ENCODE results near the gene OR5D18. TPM values are rescaled to one million over a fixed set of nuclear protein-coding genes. Genes with fewer than 3 reads are reported as not detected.

The OR5D18 gene
- not detected for total RNA-seq
- polyA plus RNA-seq, result not detected

- no peaks in the 10 kb centered on the region for H3K36me3 ChIP-seq
- no peaks in the 10 kb centered on the region for H3K27me3 ChIP-seq
- TF ChIP-seq CTCF (IDR thresholded peaks at IDR 0.05), result no peak
- no peak for TF ChIP-seq POLR2AphosphoS5 (IDR thresholded peaks at IDR 0.05)
- TF ChIP-seq POLR2A (IDR thresholded peaks at IDR 0.05), result no peak
- no peak for TF ChIP-seq EP300 (IDR thresholded peaks at IDR 0.05)
- 85 to 87% methylated on average over 5 of the region's 5 CpGs for WGBS, 2 donors
- no peak within 1 kb of the TSS for H3K4me3 ChIP-seq
- intact Hi-C loops (cut with DNase I), result no loop called here
- H3K4me1 ChIP-seq, result no peaks in the 10 kb centered on the region
- no peak within 1 kb of the TSS for H3K27ac ChIP-seq
- H3K9me3 ChIP-seq, result no peaks in the 10 kb centered on the region
- DNase-seq, result no peak
Measured at GRCh38 chr11:55819330-55819729, at the start of gene OR5D18. TSS of gene OR5D18 (plus strand) at chr11:55819630. CDS start at chr11:55819630, 0 bp downstream.

GRCh38 chr11:55773138-55773537 is 46.3 kb upstream of the OR5D18 start, which contains the start of gene OR5D13:
TSS of gene OR5D13 (plus strand) at chr11:55773438. CDS start at chr11:55773438, 0 bp downstream.
- no peak for TF ChIP-seq POLR2A (IDR thresholded peaks at IDR 0.05)
- peaks cover 0 to 3% (median 0%) of the 10 kb centered on the region in 4 donors for H3K9me3 ChIP-seq
- intact Hi-C loops (cut with DNase I), result no loop called here
- no peaks in the 10 kb centered on the region for H3K36me3 ChIP-seq
- no peak within 1 kb of the TSS for H3K4me3 ChIP-seq
- no peaks in the 10 kb centered on the region for H3K27me3 ChIP-seq
- no peak for DNase-seq
- no peaks in the 10 kb centered on the region for H3K4me1 ChIP-seq
- H3K27ac ChIP-seq, result no peak within 1 kb of the TSS

DNA sequence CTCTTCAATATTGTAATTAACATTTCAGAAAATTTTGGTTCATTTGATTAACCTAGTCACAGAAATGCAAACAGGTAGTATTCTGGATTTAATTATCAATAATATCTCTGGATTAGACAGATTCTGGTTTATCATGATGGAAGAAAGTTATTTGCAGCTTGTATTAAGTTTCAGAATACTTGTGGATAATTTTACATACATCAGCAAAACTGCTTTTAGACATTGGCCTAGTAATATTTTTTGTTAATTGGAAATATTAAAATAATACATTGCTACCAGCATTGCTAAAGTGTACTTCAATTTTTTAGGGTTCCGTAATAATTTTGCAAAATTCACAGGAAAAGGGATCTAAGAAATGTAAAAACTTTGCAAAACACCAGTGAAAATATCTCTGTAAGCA is 27.8 kb upstream of the OR5D18 start:
- no peak for TF ChIP-seq POLR2A (IDR thresholded peaks at IDR 0.05)
- no peak for TF ChIP-seq POLR2AphosphoS5 (IDR thresholded peaks at IDR 0.05)
- TF ChIP-seq CTCF (IDR thresholded peaks at IDR 0.05), result no peak
- TF ChIP-seq EP300 (IDR thresholded peaks at IDR 0.05), result no peak

GRCh38 chr11:55793321-55793720 is 26.1 kb upstream of the OR5D18 start:
- WGBS, 2 donors, result 40 to 83% methylated on average over 2 of the region's 2 CpGs
- TF ChIP-seq CTCF (IDR thresholded peaks at IDR 0.05) (no peak), POLR2A (IDR thresholded peaks at IDR 0.05) (no peak), EP300 (IDR thresholded peaks at IDR 0.05) (no peak), POLR2AphosphoS5 (IDR thresholded peaks at IDR 0.05) (no peak)
- no peaks in the 10 kb centered on the region for H3K4me1 ChIP-seq
- H3K36me3 ChIP-seq, result no peaks in the 10 kb centered on the region
- no peak overlapping the region for H3K27ac ChIP-seq
- H3K9me3 ChIP-seq, result no peaks in the 10 kb centered on the region
- no peak for DNase-seq
- intact Hi-C loops (cut with DNase I), result no loop called here
- no peak overlapping the region for H3K4me3 ChIP-seq
- no peaks in the 10 kb centered on the region for H3K27me3 ChIP-seq

More for the DNA sequence above, 27.8 kb upstream of the OR5D18 start:
- Histone ChIP-seq H3K4me3 (no peak overlapping the region), H3K4me1 (no peaks in the 10 kb centered on the region), H3K27me3 (no peaks in the 10 kb centered on the region), H3K36me3 (no peaks in the 10 kb centered on the region), H3K27ac (no peak overlapping the region), H3K9me3 (no peaks in the 10 kb centered on the region)
- WGBS, 2 donors, result 86 to 91% methylated on average over 1 of the region's 1 CpG
- intact Hi-C loops (cut with DNase I), result no loop called here
- DNase-seq, result no peak

GRCh38 chr11:55795256-55795655 is 24.2 kb upstream of the OR5D18 start, which contains the start of gene OR5D14:
TSS of gene OR5D14 (plus strand) at chr11:55795556. CDS start at chr11:55795556, 0 bp downstream.
- Histone ChIP-seq H3K27ac (no peak within 1 kb of the TSS), H3K4me3 (no peak within 1 kb of the TSS), H3K4me1 (no peaks in the 10 kb centered on the region), H3K27me3 (no peaks in the 10 kb centered on the region), H3K36me3 (no peaks in the 10 kb centered on the region), H3K9me3 (no peaks in the 10 kb centered on the region)
- intact Hi-C loops (cut with DNase I), result no loop called here
- DNase-seq, result no peak
- TF ChIP-seq POLR2AphosphoS5 (IDR thresholded peaks at IDR 0.05), result no peak

GRCh38 chr11:55806248-55806647 is 13.2 kb upstream of the OR5D18 start:
- intact Hi-C loops (cut with DNase I), result no loop called here
- Histone ChIP-seq H3K27me3 (no peaks in the 10 kb centered on the region), H3K9me3 (peaks cover 0 to 7% (median 0%) of the 10 kb centered on the region in 4 donors), H3K36me3 (no peaks in the 10 kb centered on the region), H3K4me1 (no peaks in the 10 kb centered on the region), H3K4me3 (no peak overlapping the region), H3K27ac (no peak overlapping the region)
- TF ChIP-seq POLR2A (IDR thresholded peaks at IDR 0.05) (no peak), CTCF (IDR thresholded peaks at IDR 0.05) (no peak), POLR2AphosphoS5 (IDR thresholded peaks at IDR 0.05) (no peak), EP300 (IDR thresholded peaks at IDR 0.05) (no peak)
- no peak for DNase-seq
- 91 to 96% methylated on average over 1 of the region's 1 CpG for whole genome bisulfite sequencing, 2 donors

All from sigmoid colon (tissue), 7 donors.